Fibroblast of pulmonary artery (primary cell): ENCODE results near the gene CHPT1.

Experiments used
- DNase-seq: peaks from one replicate; pipeline ENCODE4 v3.0.0-alpha.2; 2010; ENCODE audit warnings: low read depth
- H3K4me3 ChIP-seq: replicated peaks from 2 replicates; pipeline ENCODE4 v1.5.1; 2011; ENCODE audit warnings: low read depth, mild to moderate bottlenecking, control low read depth, low read length, moderate library complexity
- TF ChIP-seq, protein P1 (sequence below): IDR thresholded peaks from 2 replicates; pipeline ENCODE4 v1.5.1; 2011; ENCODE audit warnings: mild to moderate bottlenecking, control low read depth, low read length, inconsistent platforms; ENCODE audit errors: missing control alignments

CHPT1 gene

DNA sequence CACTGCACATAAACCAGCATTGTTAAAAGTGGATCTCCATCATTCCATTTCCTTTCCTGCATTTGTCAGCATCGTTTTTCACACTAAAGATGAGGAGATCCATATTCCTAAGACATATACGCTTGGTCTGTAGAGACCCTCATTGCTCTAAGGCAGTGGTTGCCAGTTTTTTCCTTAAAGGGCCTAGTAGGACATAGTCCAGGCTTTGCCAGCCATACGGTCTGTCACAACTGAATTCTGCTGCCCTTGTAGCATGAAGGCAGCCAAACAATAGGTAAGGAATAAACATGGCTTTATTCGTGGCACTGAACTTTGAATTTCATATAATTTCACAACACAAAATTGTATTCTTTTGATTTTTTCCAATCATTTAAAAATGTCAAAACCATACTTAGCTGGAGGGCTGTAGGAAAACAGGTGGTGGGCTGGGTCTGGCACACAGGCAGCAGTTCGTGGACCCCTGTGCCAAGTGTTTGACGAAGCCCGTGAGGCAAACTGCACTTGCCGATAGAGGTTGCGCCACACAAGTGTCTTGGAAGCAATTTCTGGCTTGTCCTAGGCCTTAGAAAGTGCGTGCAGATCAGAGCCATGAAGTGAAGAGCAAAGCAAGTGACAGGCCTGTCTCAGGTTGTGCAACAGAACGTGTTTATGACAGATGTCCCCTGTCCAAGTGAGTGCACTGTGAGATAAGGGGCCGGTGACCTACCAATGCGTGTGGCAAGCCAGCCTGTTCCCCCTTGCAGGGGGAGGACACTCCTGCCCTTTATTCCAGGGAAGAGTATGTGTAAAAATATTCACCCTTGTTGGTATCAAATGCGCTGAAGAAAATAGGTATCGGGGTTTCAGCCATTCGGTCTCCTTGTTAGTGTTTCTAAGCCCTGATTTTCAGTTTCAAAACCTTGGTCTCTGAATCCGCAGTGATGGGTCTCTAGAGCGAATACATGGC is 916 bp upstream of the CHPT1 start:
- H3K4me3 ChIP-seq: peak overlapping the region; percentile 79
- TF ChIP-seq, protein P1, sequence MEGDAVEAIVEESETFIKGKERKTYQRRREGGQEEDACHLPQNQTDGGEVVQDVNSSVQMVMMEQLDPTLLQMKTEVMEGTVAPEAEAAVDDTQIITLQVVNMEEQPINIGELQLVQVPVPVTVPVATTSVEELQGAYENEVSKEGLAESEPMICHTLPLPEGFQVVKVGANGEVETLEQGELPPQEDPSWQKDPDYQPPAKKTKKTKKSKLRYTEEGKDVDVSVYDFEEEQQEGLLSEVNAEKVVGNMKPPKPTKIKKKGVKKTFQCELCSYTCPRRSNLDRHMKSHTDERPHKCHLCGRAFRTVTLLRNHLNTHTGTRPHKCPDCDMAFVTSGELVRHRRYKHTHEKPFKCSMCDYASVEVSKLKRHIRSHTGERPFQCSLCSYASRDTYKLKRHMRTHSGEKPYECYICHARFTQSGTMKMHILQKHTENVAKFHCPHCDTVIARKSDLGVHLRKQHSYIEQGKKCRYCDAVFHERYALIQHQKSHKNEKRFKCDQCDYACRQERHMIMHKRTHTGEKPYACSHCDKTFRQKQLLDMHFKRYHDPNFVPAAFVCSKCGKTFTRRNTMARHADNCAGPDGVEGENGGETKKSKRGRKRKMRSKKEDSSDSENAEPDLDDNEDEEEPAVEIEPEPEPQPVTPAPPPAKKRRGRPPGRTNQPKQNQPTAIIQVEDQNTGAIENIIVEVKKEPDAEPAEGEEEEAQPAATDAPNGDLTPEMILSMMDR: no peak
- DNase-seq: peak; percentile 18

DNA sequence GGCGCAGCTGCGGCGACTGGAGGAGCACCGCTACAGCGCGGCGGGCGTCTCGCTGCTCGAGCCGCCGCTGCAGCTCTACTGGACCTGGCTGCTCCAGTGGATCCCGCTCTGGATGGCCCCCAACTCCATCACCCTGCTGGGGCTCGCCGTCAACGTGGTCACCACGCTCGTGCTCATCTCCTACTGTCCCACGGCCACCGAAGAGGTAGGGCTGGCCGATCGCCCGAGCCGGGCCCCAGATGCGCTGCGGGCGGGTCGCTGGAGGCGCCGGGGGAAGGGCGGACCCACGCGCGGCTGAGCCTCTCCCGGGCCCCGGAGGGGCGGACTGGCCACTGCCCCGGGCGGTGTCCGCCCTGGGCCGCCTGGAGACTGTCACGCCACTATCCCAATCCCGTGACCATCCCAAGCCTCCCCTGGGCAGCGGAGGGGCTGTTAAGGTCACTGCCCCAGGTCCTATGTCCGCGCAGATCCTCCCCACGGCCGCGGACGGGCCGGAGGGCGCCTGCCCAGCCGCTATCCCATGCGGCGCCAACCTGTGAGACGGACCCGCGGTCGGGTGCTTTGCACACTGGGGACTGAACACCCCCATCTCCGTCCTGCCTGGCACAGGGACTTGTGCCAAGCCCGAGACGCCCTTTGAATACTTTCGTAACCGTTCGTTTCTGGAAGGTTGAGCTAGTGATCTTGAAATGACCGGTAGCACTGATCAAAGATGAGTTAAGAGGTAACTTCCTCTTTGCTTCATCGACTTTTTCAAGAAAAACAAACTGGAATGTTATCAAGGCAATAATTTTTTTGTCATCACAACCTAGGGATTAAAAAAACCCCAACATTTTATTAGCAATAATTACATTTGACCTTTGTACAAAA is 725 bp downstream of the CHPT1 start:
- peak overlapping the region; percentile 79 for H3K4me3 ChIP-seq
- peak; percentile 31 for DNase-seq
- TF ChIP-seq, protein P1: no peak

DNA sequence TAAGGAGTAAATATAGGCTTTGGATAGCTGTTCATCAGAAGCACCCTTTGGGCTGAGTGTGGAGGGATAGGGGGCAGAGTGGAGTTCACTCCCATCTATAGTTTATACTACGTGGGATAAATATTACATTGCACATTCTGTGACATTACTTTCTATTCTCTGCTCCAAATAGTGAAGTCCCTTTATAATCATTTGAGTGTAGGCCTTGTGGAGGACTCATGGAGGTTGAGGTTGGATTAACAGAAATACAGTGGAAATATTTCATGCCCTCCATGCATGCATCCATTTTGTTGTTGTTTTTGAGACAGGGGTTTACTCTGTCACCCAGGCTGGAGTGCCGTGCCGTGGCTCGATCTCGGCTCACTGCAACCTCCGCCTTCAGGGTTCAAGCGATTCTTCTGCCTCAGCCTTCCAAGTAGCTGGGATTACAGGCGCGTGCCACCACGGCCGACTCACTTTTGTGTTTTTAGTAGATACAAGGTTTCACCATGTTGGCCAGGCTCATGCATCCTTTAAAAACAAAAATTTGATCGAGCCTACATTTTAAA is 1.4 kb downstream of the CHPT1 start:
- H3K4me3 ChIP-seq: peak overlapping the region; percentile 79
- TF ChIP-seq, protein P1: peak; percentile 40
- peak; percentile 20 for DNase-seq

DNA sequence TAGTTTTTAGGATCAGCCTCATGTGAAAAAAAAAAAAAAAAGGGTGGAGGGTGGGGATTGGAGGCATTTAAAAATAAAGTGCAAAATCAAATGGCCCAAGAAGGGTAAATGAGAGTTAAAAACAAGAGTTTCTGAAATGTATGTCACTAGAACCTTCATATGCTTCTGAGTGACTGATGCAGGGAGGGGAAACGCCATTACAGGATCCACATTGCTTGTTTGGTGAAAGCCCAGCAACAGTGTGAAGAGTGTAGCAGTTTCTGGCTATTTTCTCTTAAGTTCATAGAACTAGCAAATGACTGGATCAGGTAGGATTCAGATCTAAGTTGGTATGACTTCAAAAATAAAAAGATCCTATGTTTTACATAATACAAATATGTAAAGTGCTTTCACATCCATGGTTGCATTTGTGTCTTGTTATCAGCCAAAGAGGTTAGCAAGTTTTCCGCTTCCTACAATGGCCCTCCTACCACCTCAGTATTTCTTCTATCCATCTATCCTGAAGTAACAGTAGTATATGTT is 2.9 kb downstream of the CHPT1 start:
- TF ChIP-seq, protein P1: no peak
- H3K4me3 ChIP-seq: no peak overlapping the region
- DNase-seq: no peak

DNA sequence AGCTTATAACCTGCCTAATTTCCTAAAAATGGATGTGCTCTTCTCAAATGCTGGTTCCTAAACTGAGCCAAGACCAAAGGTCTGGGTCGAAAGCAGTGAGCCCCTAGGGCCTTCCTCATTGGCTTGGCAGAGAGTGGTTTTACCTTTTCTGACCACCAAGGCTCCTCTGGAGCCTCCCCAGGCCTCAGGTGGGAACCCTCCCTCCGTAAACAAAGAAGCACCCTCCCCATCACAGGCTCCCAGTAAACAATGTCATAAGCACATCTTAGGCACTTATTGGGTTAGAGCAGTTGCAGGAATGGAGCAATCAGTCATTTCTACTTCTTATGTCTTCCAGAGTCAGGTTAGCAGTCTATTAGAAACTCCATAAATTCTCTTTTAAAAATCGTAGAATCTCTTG is 6.0 kb downstream of the CHPT1 start:
- no peak for DNase-seq
- no peak overlapping the region for H3K4me3 ChIP-seq
- TF ChIP-seq, protein P1: no peak

DNA sequence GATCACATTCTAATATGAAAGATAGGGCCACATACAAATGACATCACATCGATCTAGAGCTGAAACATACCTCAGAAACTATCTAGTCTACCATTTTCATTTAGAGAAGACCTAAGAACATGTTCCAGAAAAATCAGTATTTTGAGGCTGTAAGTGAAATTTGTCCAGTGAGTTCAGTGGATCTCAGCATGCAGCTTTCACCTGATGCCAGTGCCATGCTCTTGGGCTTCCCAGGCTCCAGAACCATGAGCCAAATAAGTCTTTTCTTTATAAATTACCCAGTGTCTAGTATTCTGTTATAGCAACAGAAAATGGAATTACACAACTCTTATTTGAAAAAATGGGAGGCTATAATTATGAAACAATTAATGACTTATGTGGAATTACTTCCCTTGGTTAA is 9.0 kb downstream of the CHPT1 start:
- DNase-seq: no peak
- no peak overlapping the region for H3K4me3 ChIP-seq
- TF ChIP-seq, protein P1: no peak
